ENCODE results near the gene MUC21. TPM values are rescaled to one million over a fixed set of nuclear protein-coding genes. Genes with fewer than 3 reads are reported as not detected.

The MUC21 gene
- total RNA-seq = not detected
- total RNA-seq (2013) = not detected

GRCh38 chr6:30983439-30983838 lies at the start of gene MUC21:
TSS of gene MUC21 (plus strand) at chr6:30983718. CDS start at chr6:30983959, 241 bp downstream.
- WGBS (ENCODE audit: insufficient coverage) = 88% methylated on average over 6 of the region's 6 CpGs
- no peak within 1 kb of the TSS for H3K27ac Mint-ChIP-seq
- Histone ChIP-seq H3K36me3 (ENCODE audit: control insufficient read depth, insufficient read depth, low read length) (no peaks in the 10 kb centered on the region), H3K27ac (ENCODE audit: low read length) (no peak within 1 kb of the TSS), H3K4me3 (ENCODE audit: low read length) (no peak within 1 kb of the TSS), H3K4me1 (ENCODE audit: control insufficient read depth, insufficient read depth, low read length) (no peaks in the 10 kb centered on the region), H3K27me3 (ENCODE audit: control insufficient read depth, insufficient read depth, low read length) (no peaks in the 10 kb centered on the region), H3K9me3 (ENCODE audit: control insufficient read depth, insufficient read depth, low read length) (no peaks in the 10 kb centered on the region)
- peaks cover 25 to 47% of the 10 kb centered on the region in 2 donors for H3K27me3 Mint-ChIP-seq (ENCODE audit: low read depth in 2 of 2)
- no peak within 1 kb of the TSS for H3K4me3 Mint-ChIP-seq
- TF ChIP-seq, protein P1, sequence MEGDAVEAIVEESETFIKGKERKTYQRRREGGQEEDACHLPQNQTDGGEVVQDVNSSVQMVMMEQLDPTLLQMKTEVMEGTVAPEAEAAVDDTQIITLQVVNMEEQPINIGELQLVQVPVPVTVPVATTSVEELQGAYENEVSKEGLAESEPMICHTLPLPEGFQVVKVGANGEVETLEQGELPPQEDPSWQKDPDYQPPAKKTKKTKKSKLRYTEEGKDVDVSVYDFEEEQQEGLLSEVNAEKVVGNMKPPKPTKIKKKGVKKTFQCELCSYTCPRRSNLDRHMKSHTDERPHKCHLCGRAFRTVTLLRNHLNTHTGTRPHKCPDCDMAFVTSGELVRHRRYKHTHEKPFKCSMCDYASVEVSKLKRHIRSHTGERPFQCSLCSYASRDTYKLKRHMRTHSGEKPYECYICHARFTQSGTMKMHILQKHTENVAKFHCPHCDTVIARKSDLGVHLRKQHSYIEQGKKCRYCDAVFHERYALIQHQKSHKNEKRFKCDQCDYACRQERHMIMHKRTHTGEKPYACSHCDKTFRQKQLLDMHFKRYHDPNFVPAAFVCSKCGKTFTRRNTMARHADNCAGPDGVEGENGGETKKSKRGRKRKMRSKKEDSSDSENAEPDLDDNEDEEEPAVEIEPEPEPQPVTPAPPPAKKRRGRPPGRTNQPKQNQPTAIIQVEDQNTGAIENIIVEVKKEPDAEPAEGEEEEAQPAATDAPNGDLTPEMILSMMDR (IDR thresholded peaks at IDR 0.05) = no peak
- no peaks in the 10 kb centered on the region for H3K36me3 Mint-ChIP-seq
- H3K4me1 Mint-ChIP-seq = no peaks in the 10 kb centered on the region
- DNase-seq (no peak), ATAC-seq (no peak)
- H3K9me3 Mint-ChIP-seq = no peaks in the 10 kb centered on the region
- intact Hi-C loops (cut with micrococcal nuclease) = no loop called here

GRCh38 chr6:30935018-30935417 lies 48.5 kb upstream of the MUC21 start:
- H3K36me3 Mint-ChIP-seq = no peaks in the 10 kb centered on the region
- no peak overlapping the region for H3K4me3 ChIP-seq (ENCODE audit: low read length)
- no peak for DNase-seq
- ATAC-seq = no peak
- H3K4me1 ChIP-seq (ENCODE audit: control insufficient read depth, insufficient read depth, low read length) = no peaks in the 10 kb centered on the region
- no peaks in the 10 kb centered on the region for H3K9me3 Mint-ChIP-seq
- TF ChIP-seq, protein P1 (IDR thresholded peaks at IDR 0.05) = no peak
- peaks cover 17 to 19% of the 10 kb centered on the region in 2 donors for H3K27me3 Mint-ChIP-seq (ENCODE audit: low read depth in 2 of 2)
- no peak overlapping the region for H3K4me3 Mint-ChIP-seq
- intact Hi-C loops (cut with micrococcal nuclease) = no loop called here
- H3K36me3 ChIP-seq (ENCODE audit: control insufficient read depth, insufficient read depth, low read length) = no peaks in the 10 kb centered on the region
- WGBS (ENCODE audit: insufficient coverage) = 17% methylated on average over 3 of the region's 3 CpGs
- H3K9me3 ChIP-seq (ENCODE audit: control insufficient read depth, insufficient read depth, low read length) = no peaks in the 10 kb centered on the region
- H3K27ac ChIP-seq (ENCODE audit: low read length) = no peak overlapping the region
- H3K4me1 Mint-ChIP-seq = no peaks in the 10 kb centered on the region
- no peaks in the 10 kb centered on the region for H3K27me3 ChIP-seq (ENCODE audit: control insufficient read depth, insufficient read depth, low read length)
- H3K27ac Mint-ChIP-seq = no peak overlapping the region

- intact Hi-C loops (cut with micrococcal nuclease) = no loop called here
- DNase-seq (no peak), ATAC-seq (no peak)
- 80% methylated on average over 5 of the region's 6 CpGs for WGBS (ENCODE audit: insufficient coverage)
- Histone ChIP-seq H3K36me3 (ENCODE audit: control insufficient read depth, insufficient read depth, low read length) (no peaks in the 10 kb centered on the region), H3K4me3 (ENCODE audit: low read length) (no peak overlapping the region), H3K27ac (ENCODE audit: low read length) (no peak overlapping the region), H3K9me3 (ENCODE audit: control insufficient read depth, insufficient read depth, low read length) (no peaks in the 10 kb centered on the region), H3K4me1 (ENCODE audit: control insufficient read depth, insufficient read depth, low read length) (no peaks in the 10 kb centered on the region), H3K27me3 (ENCODE audit: control insufficient read depth, insufficient read depth, low read length) (no peaks in the 10 kb centered on the region)
- Mint-ChIP-seq H3K9me3 (no peaks in the 10 kb centered on the region), H3K27ac (no peak overlapping the region), H3K27me3 (ENCODE audit: low read depth in 2 of 2) (peaks cover 26 to 42% of the 10 kb centered on the region in 2 donors), H3K4me3 (no peak overlapping the region), H3K4me1 (no peaks in the 10 kb centered on the region), H3K36me3 (no peaks in the 10 kb centered on the region)
- TF ChIP-seq, protein P1 (IDR thresholded peaks at IDR 0.05) = no peak
These were observed 46.3 kb upstream of the MUC21 start for GRCh38 chr6:30937265-30937664.

GRCh38 chr6:30938730-30939129 lies 44.8 kb upstream of the MUC21 start:
- Histone ChIP-seq H3K27me3 (ENCODE audit: control insufficient read depth, insufficient read depth, low read length) (peaks cover 5% of the 10 kb centered on the region), H3K9me3 (ENCODE audit: control insufficient read depth, insufficient read depth, low read length) (no peaks in the 10 kb centered on the region), H3K27ac (ENCODE audit: low read length) (no peak overlapping the region), H3K4me1 (ENCODE audit: control insufficient read depth, insufficient read depth, low read length) (no peaks in the 10 kb centered on the region), H3K36me3 (ENCODE audit: control insufficient read depth, insufficient read depth, low read length) (no peaks in the 10 kb centered on the region), H3K4me3 (ENCODE audit: low read length) (no peak overlapping the region)
- Mint-ChIP-seq H3K27me3 (ENCODE audit: low read depth in 2 of 2) (peaks cover 32 to 55% of the 10 kb centered on the region in 2 donors), H3K4me3 (no peak overlapping the region), H3K36me3 (no peaks in the 10 kb centered on the region), H3K27ac (no peak overlapping the region), H3K4me1 (no peaks in the 10 kb centered on the region), H3K9me3 (no peaks in the 10 kb centered on the region)
- ATAC-seq (no peak), DNase-seq (no peak)
- 62% methylated on average over 3 of the region's 4 CpGs for whole genome bisulfite sequencing (ENCODE audit: insufficient coverage)
- TF ChIP-seq, protein P1 (IDR thresholded peaks at IDR 0.05) = no peak
- intact Hi-C loops (cut with micrococcal nuclease) = no loop called here
